BJ (cell line): Measurements from ENCODE around the gene SLC44A5. TPM values are rescaled to one million over a fixed set of nuclear protein-coding genes. Genes with fewer than 3 reads are reported as not detected.

ENCODE experiments used
- CTCF ChIA-PET: fragments of 350-600 bp; formaldehyde crosslinking; extraction: SDS; loops from one replicate; lab custom pipeline; 2021; ENCODE audit warnings: antibody characterized with exemption, inconsistent platforms; lab: Yijun Ruan, JAX
- POLR2A ChIA-PET: fragments of 300-600 bp; sonication (Branson Sonifier 250); formaldehyde crosslinking; extraction: SDS; loops from one replicate; lab custom pipeline; 2021; ENCODE audit warnings: antibody characterized with exemption; lab: Charles Lee
- DNase-seq: peaks from one replicate; pipeline ENCODE4 v3.0.0-alpha.2; 2011; ENCODE audit warnings: low read depth
- H3K27me3 ChIP-seq: 2 replicates; pipeline ENCODE4 v1.6.0; 2011; ENCODE audit warnings: low read length; ENCODE audit not compliant: control insufficient read depth, insufficient read depth
- H3K36me3 ChIP-seq: 2 replicates; pipeline ENCODE4 v1.5.1; 2011; ENCODE audit warnings: low read length; ENCODE audit not compliant: control insufficient read depth, insufficient read depth
- H3K4me3 ChIP-seq: 2 replicates; pipeline ENCODE4 v1.5.1; 2011; ENCODE audit warnings: low read depth, mild to moderate bottlenecking, control low read depth, low read length
- CTCF ChIP-seq: IDR thresholded peaks from 2 replicates; pipeline ENCODE4 v1.5.1; 2011; ENCODE audit warnings: low read depth, mild to moderate bottlenecking, control low read depth, inconsistent platforms, low read length, moderate library complexity; ENCODE audit not compliant: insufficient read depth
- polyA plus RNA-seq: library from polyadenylated mRNA; depleted of rRNA; stranded (reverse); fragments of >200 nt; gene quantifications from 2 replicates; pipeline ENCODE4 v1.2.3, GENCODE V29; 2011

SLC44A5 gene
- polyA plus RNA-seq, 1 experiment = 0.07 TPM

DNA sequence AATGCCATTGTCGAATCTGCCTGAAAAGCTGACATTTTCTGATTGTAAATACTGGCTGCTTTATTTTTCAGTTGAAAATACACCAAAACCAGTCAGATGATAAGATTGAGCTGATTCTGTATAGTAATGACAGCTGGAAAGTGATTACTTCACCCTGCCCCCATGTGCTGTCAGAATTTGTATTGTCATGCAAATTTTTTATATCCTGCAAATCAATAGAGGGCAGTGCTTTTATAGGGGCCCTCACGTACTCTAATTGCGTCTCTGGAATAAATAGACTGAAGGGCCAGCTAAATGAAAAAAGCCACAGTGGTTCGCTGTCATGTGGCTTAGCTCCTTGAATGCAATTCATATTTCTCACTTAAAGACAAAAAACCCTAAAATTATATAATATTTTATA lies 268.1 kb downstream of the SLC44A5 start:
- no peak for TF ChIP-seq CTCF
- CTCF ChIA-PET = no interaction called here
- POLR2A ChIA-PET = no interaction called here

GRCh38 chr1:75341537-75341936 lies 269.4 kb downstream of the SLC44A5 start:
- DNase-seq = no peak
- Histone ChIP-seq H3K36me3 (no peaks in the 10 kb centered on the region), H3K4me3 (no peak overlapping the region), H3K27me3 (no peaks in the 10 kb centered on the region)
- ChIA-PET CTCF (no interaction called here), POLR2A (no interaction called here)
- TF ChIP-seq CTCF = no peak

More for the DNA sequence above, 268.1 kb downstream of the SLC44A5 start:
- no peak overlapping the region for H3K4me3 ChIP-seq
- no peaks in the 10 kb centered on the region for H3K27me3 ChIP-seq
- no peak for DNase-seq
- H3K36me3 ChIP-seq = no peaks in the 10 kb centered on the region

DNA sequence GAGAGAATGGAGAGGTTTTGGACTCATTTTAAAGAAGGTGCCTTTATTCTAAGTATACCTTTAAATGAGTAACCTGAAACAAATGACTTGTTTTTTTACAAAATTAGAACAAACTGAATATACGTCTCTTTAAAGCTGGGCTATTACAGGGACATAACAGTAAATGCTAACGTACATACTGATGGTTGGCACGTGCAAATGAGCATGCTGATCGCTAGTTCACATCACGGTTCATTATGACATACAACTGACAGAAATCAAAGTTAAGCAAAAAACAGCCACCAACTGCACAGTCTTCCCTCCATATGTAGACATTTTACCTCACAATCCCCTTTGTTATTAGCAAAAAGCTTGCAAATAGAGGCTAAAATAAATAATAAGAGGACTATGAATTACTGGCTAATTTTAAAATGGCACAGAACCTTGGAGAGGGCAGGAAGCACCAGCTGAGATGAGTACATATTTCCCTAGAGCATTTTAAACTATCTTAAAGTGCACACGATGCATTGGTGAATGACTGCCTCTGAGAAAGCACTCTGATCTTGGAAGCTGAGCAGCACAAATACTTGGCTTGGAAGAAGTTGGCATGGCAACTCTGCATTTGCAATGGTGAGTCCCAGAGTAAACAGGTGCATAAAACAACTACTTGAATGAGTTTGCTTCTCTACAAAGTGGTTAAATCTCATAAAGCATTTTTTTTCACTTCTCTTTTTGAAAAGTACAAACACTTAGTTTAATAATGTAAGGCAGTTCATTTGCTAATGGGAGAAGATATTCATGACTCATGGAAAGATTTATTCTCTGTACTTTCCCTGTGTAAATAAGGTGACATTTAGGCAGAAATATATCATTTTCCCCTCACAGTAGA lies 272.1 kb downstream of the SLC44A5 start:
- TF ChIP-seq CTCF = no peak
- CTCF ChIA-PET = no interaction called here
- POLR2A ChIA-PET = no interaction called here
- Histone ChIP-seq H3K4me3 (no peak overlapping the region), H3K27me3 (no peaks in the 10 kb centered on the region), H3K36me3 (no peaks in the 10 kb centered on the region)
- no peak for DNase-seq

DNA sequence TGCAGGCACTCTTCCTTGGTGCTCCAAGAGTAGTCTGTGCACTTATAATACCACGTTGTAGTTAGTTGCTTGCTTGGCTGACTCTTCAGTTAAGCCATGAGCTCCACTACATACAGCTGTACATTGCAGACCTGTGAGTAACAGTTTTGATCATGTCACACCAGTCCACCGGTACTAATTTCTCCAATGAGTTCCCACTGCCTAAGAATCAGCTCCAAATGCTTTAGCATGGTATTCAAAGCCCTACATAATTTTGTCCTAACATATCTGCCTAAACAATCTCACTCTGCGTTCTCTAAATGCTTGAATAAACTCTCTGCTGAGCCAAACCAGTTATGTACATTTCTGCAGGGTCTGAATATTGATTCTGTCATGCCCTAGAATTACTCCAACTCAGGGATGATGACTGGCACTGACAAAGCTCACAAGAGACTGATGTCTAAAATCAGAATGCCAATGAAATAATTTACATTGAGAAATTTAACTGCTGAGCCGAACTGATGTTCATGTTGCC lies 276.0 kb downstream of the SLC44A5 start:
- TF ChIP-seq CTCF = no peak
- CTCF ChIA-PET = no interaction called here
- H3K36me3 ChIP-seq = no peaks in the 10 kb centered on the region
- DNase-seq = no peak
- POLR2A ChIA-PET = no interaction called here
- no peaks in the 10 kb centered on the region for H3K27me3 ChIP-seq
- no peak overlapping the region for H3K4me3 ChIP-seq

- H3K4me3 ChIP-seq = no peak overlapping the region
- no peaks in the 10 kb centered on the region for H3K36me3 ChIP-seq
- ChIA-PET POLR2A (no interaction called here), CTCF (no interaction called here)
- DNase-seq = no peak
- no peak for TF ChIP-seq CTCF
- no peaks in the 10 kb centered on the region for H3K27me3 ChIP-seq
Observed at GRCh38 chr1:75330624-75331023, 280.3 kb downstream of the SLC44A5 start.
